HEK293 (cell line): ENCODE results near the gene STEAP1B.

ENCODE experiments used
- CTCF ChIA-PET: fragments of 350-600 bp; formaldehyde crosslinking; extraction: SDS; loops from one replicate; lab custom pipeline; 2021; ENCODE audit warnings: antibody characterized with exemption; lab: Yijun Ruan, JAX
- POLR2A ChIA-PET: fragments of 300-600 bp; formaldehyde crosslinking; extraction: SDS; loops from one replicate; lab custom pipeline; 2020; ENCODE audit warnings: antibody characterized with exemption, inconsistent platforms; lab: Yijun Ruan, JAX
- H3K27ac ChIP-seq: fragments of 200-500 bp; sonication (Bioruptor generic); 2 replicates; pipeline ENCODE4 v1.5.1; 2014; ENCODE audit warnings: low read depth, low read length, control low read depth, inconsistent platforms; ENCODE audit errors: extremely low read depth
- H3K36me3 ChIP-seq, 2 experiments: fragments of 200-500 bp in 1 of 2; sonication (Bioruptor generic) in 1 of 2; 1 replicate in 1 of 2; 2 replicates in 1 of 2; pipeline ENCODE4 v1.5.1; 2014 to 2017; ENCODE audit warnings: inconsistent platforms in 2 of 2, low read length in 2 of 2; ENCODE audit not compliant: control insufficient read depth in 2 of 2, insufficient read depth in 1 of 2
- H3K4me1 ChIP-seq: fragments of 200-500 bp; sonication (Bioruptor generic); 2 replicates; pipeline ENCODE4 v1.5.1; 2014; ENCODE audit warnings: mild to moderate bottlenecking, low read length, inconsistent platforms; ENCODE audit not compliant: control insufficient read depth, insufficient read depth
- H3K4me3 ChIP-seq: 2 replicates; pipeline ENCODE4 v1.5.1; 2011; ENCODE audit warnings: low read depth, mild to moderate bottlenecking, control low read depth, low read length, moderate library complexity
- H3K9me3 ChIP-seq: fragments of 200-500 bp; sonication (Bioruptor generic); 2 replicates; pipeline ENCODE4 v1.5.1; 2014; ENCODE audit warnings: low read depth, low read length, inconsistent platforms; ENCODE audit not compliant: control insufficient read depth, insufficient read depth
- GLI4 ChIP-seq: fragments of 450-650 bp; formaldehyde crosslinking; IDR thresholded peaks from 2 replicates; pipeline ENCODE4 v1.5.1; 2016; ENCODE audit warnings: missing biosample characterization, missing genetic modification characterization
- KLF16 ChIP-seq: fragments of 450-650 bp; formaldehyde crosslinking; IDR thresholded peaks from 2 replicates; pipeline ENCODE4 v1.5.1; 2017; ENCODE audit warnings: missing biosample characterization, missing genetic modification characterization
- KLF9 ChIP-seq: fragments of 450-650 bp; formaldehyde crosslinking; IDR thresholded peaks from 2 replicates; pipeline ENCODE4 v1.5.1; 2016; ENCODE audit warnings: missing biosample characterization, missing genetic modification characterization, low read depth
- MEIS1 ChIP-seq: sonication (generic); formaldehyde crosslinking; IDR thresholded peaks from 2 replicates; pipeline ENCODE4 v1.8.1; 2022; ENCODE audit warnings: missing genetic modification reagents, mild to moderate bottlenecking, borderline replicate concordance
- MYNN ChIP-seq: fragments of 450-650 bp; formaldehyde crosslinking; IDR thresholded peaks from 2 replicates; pipeline ENCODE4 v1.5.1; 2016; ENCODE audit warnings: missing biosample characterization, missing genetic modification characterization, borderline replicate concordance
- OSR2 ChIP-seq: fragments of 450-650 bp; formaldehyde crosslinking; IDR thresholded peaks from 2 replicates; pipeline ENCODE4 v1.5.1; 2016; ENCODE audit warnings: missing biosample characterization, missing genetic modification characterization
- ZBTB7A ChIP-seq: fragments of 450-650 bp; formaldehyde crosslinking; IDR thresholded peaks from 2 replicates; pipeline ENCODE4 v1.5.1; 2016; ENCODE audit warnings: low read depth, missing biosample characterization, missing genetic modification characterization
- ZBTB8A ChIP-seq: fragments of 450-650 bp; formaldehyde crosslinking; IDR thresholded peaks from 2 replicates; pipeline ENCODE4 v1.5.1; 2016; ENCODE audit warnings: missing biosample characterization, missing genetic modification characterization
- ZNF132 ChIP-seq: fragments of 450-650 bp; formaldehyde crosslinking; IDR thresholded peaks from 2 replicates; pipeline ENCODE4 v1.5.1; 2017; ENCODE audit warnings: missing biosample characterization, missing genetic modification characterization, borderline replicate concordance
- ZNF133 ChIP-seq: fragments of 450-650 bp; formaldehyde crosslinking; IDR thresholded peaks from 2 replicates; pipeline ENCODE4 v1.5.1; 2016; ENCODE audit warnings: missing biosample characterization, missing genetic modification characterization
- ZNF19 ChIP-seq: fragments of 450-650 bp; formaldehyde crosslinking; IDR thresholded peaks from 2 replicates; pipeline ENCODE4; 2016; ENCODE audit warnings: missing biosample characterization, missing genetic modification characterization, low read depth
- ZNF266 ChIP-seq: fragments of 450-650 bp; formaldehyde crosslinking; IDR thresholded peaks from 2 replicates; pipeline ENCODE4 v1.5.1; 2016; ENCODE audit warnings: missing biosample characterization, missing genetic modification characterization, low read depth
- ZNF302 ChIP-seq: fragments of 450-650 bp; formaldehyde crosslinking; IDR thresholded peaks from 2 replicates; pipeline ENCODE4 v1.5.1; 2016; ENCODE audit warnings: missing biosample characterization, missing genetic modification characterization, low read depth
- ZNF404 ChIP-seq: fragments of 450-650 bp; formaldehyde crosslinking; IDR thresholded peaks from 2 replicates; pipeline ENCODE4 v1.5.1; 2017; ENCODE audit warnings: missing biosample characterization, missing genetic modification characterization
- ZNF423 ChIP-seq: fragments of 450-650 bp; formaldehyde crosslinking; IDR thresholded peaks from 2 replicates; pipeline ENCODE4 v1.5.1; 2016; ENCODE audit warnings: missing biosample characterization, missing genetic modification characterization
- ZNF501 ChIP-seq: fragments of 450-650 bp; formaldehyde crosslinking; IDR thresholded peaks from 2 replicates; pipeline ENCODE4 v1.5.1; 2016; ENCODE audit warnings: missing biosample characterization, missing genetic modification characterization
- ZNF514 ChIP-seq: fragments of 450-650 bp; formaldehyde crosslinking; IDR thresholded peaks from 2 replicates; pipeline ENCODE4 v1.5.1; 2016; ENCODE audit warnings: missing biosample characterization, missing genetic modification characterization
- ZNF660 ChIP-seq: fragments of 450-650 bp; IDR thresholded peaks from 2 replicates; pipeline ENCODE4 v1.5.1; 2018; ENCODE audit warnings: missing biosample characterization, mild to moderate bottlenecking, missing genetic modification characterization
- ZNF777 ChIP-seq: fragments of 450-650 bp; formaldehyde crosslinking; IDR thresholded peaks from 2 replicates; pipeline ENCODE4 v1.5.1; 2017; ENCODE audit warnings: missing biosample characterization, missing genetic modification characterization, borderline replicate concordance
- ZNF791 ChIP-seq: fragments of 450-650 bp; formaldehyde crosslinking; IDR thresholded peaks from 2 replicates; pipeline ENCODE4 v1.5.1; 2016; ENCODE audit warnings: missing biosample characterization, missing genetic modification characterization
- TF ChIP-seq, protein P1 (sequence below): fragments of 450-650 bp; formaldehyde crosslinking; optimal IDR thresholded peaks from 2 replicates; pipeline ENCODE3; 2016; ENCODE audit warnings: missing biosample characterization, mild to moderate bottlenecking, missing genetic modification characterization
- TF ChIP-seq, protein P2 (sequence below): fragments of 450-650 bp; formaldehyde crosslinking; IDR thresholded peaks from 2 replicates; pipeline ENCODE4 v1.5.1; 2016; ENCODE audit warnings: missing biosample characterization, missing genetic modification characterization

Gene STEAP1B

DNA sequence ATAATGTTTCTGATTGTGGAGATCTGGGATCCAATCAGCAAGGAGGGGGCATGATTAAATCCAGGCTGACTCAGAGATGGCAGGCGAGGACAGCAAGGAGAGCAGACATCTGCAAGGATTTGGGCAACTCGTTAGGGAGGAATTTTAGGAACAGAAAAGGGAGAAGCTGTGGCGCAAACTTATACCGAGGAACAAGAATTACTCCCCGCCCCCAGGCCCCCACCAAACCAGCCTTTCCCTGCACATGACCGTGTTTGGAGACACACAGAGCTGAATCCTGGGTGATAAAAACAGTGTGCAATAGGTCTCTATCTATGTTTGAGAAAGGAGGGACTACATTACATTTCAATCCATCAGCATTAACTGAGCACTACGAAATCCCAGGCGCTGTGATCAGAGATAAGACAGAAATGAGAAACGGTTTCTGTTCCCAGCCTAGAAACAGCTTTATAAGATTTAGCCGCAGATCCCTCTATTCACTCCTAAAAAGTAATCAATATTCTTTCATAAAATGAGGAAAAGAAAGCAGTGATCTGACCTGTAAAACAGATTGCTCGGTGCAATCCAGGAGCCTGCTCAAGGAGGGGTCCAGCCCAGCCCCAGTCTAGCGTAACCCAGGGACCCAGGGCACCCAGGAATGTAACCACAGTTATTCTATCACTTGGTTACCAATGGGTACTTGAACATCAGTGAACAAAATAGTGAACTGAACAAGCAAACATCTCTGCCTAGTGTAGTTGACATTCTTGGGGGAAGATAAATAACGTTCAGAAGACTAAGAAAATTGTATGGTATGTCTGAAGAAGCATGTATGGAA lies 105.9 kb downstream of the STEAP1B start:
- no peak for TF ChIP-seq MEIS1 (CRISPR knock-in tag)
- TF ChIP-seq ZNF791, result no peak
- TF ChIP-seq ZNF660 (tag by site-specific recombination), result no peak
- TF ChIP-seq ZNF423, result no peak
- POLR2A ChIA-PET, result interaction anchor here (0.9 kb wide), 1 partner anchor 44 kb away, joined by 3 read pairs; no protein-coding TSS in a partner anchor
- Histone ChIP-seq H3K4me1 (0 out of 2 replicates have a peak, but pooled peaks cover 4% of the 10 kb centered on the region), H3K27ac (no peak overlapping the region), H3K9me3 (no peaks in the 10 kb centered on the region), H3K4me3 (no peak overlapping the region), H3K36me3 (no peaks in the 10 kb centered on the region)
- CTCF ChIA-PET, result interaction anchor here (0.6 kb wide), 1 partner anchor 30 kb away, joined by 3 read pairs; no protein-coding TSS in a partner anchor

DNA sequence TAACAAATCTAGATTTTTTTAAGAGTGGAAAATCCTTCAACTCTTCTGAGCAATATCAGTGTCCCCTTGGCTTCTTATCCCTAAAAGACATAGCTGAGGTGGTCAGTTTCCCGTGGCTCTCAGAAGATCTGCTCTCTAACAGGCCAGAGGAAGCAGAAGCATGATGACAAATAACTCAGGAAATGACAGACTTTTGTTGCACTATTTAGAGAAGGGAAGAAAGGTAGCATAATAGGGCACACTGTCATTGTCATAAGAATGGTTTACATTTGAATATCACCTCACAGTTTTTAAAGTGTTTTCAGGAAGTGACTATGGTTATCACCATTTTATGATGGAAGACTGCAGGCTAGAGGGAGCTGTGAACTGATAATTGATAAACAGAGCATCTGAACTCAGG lies 109.5 kb downstream of the STEAP1B start:
- POLR2A ChIA-PET, result no interaction called here
- H3K36me3 ChIP-seq, result no peaks in the 10 kb centered on the region
- CTCF ChIA-PET, result interaction anchor here (1.7 kb wide), 1 partner anchor 17 kb away, joined by 5 read pairs; no protein-coding TSS in a partner anchor

GRCh38 chr7:22389892-22390291 lies 110.1 kb downstream of the STEAP1B start:
- TF ChIP-seq, protein P1, sequence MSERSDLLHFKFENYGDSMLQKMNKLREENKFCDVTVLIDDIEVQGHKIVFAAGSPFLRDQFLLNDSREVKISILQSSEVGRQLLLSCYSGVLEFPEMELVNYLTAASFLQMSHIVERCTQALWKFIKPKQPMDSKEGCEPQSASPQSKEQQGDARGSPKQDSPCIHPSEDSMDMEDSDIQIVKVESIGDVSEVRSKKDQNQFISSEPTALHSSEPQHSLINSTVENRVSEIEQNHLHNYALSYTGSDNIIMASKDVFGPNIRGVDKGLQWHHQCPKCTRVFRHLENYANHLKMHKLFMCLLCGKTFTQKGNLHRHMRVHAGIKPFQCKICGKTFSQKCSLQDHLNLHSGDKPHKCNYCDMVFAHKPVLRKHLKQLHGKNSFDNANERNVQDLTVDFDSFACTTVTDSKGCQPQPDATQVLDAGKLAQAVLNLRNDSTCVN (tag by site-specific recombination), result no peak
- TF ChIP-seq ZNF404 (tag by site-specific recombination) (no peak), ZNF302 (tag by site-specific recombination) (no peak)
- ChIA-PET CTCF (interaction anchor here (0.6 to 1.7 kb wide), 2 partner anchors 17 to 22 kb away, joined by 3 to 5 read pairs; no protein-coding TSS in a partner anchor), POLR2A (no interaction called here)
- Histone ChIP-seq H3K36me3 (no peaks in the 10 kb centered on the region), H3K27ac (no peak overlapping the region), H3K4me3 (no peak overlapping the region), H3K4me1 (0 out of 2 replicates have a peak, but pooled peaks cover 2% of the 10 kb centered on the region), H3K9me3 (no peaks in the 10 kb centered on the region)

More for the DNA sequence above, 109.5 kb downstream of the STEAP1B start:
- H3K9me3 ChIP-seq, result no peaks in the 10 kb centered on the region
- 0 out of 2 replicates have a peak, but pooled peaks cover 2% of the 10 kb centered on the region for H3K4me1 ChIP-seq
- H3K4me3 ChIP-seq, result no peak overlapping the region
- TF ChIP-seq ZNF19 (tag by site-specific recombination) (no peak), KLF9 (tag by site-specific recombination) (no peak), ZNF266 (no peak), ZNF133 (tag by site-specific recombination) (no peak), MYNN (tag by site-specific recombination) (no peak), GLI4 (tag by site-specific recombination) (no peak), ZNF777 (tag by site-specific recombination) (no peak), ZBTB8A (tag by site-specific recombination) (no peak), ZNF132 (tag by site-specific recombination) (no peak), KLF16 (tag by site-specific recombination) (no peak), ZBTB7A (no peak), ZNF514 (tag by site-specific recombination) (no peak), OSR2 (tag by site-specific recombination) (no peak), ZNF501 (tag by site-specific recombination) (no peak)
- TF ChIP-seq, protein P2, sequence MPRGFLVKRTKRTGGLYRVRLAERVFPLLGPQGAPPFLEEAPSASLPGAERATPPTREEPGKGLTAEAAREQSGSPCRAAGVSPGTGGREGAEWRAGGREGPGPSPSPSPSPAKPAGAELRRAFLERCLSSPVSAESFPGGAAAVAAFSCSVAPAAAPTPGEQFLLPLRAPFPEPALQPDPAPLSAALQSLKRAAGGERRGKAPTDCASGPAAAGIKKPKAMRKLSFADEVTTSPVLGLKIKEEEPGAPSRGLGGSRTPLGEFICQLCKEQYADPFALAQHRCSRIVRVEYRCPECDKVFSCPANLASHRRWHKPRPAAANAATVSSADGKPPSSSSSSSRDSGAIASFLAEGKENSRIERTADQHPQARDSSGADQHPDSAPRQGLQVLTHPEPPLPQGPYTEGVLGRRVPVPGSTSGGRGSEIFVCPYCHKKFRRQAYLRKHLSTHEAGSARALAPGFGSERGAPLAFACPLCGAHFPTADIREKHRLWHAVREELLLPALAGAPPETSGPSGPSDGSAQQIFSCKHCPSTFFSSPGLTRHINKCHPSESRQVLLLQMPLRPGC (tag by site-specific recombination), result no peak
- no peak overlapping the region for H3K27ac ChIP-seq
